Cerebellar cortex (tissue), 1 donor: Measurements from ENCODE around the gene HEXB.
"Not testable (repeated sequence)": the region's sequence is repeated elsewhere in the genome, so short reads cannot be mapped to it uniquely, and the experiment has no call there.

Source experiments
- DNase-seq: peaks from one replicate; pipeline ENCODE4 v3.0.0-alpha.2; 2015; ENCODE audit warnings: low spot score

HEXB gene

GRCh38 chr5:74659172-74659571 is 25.9 kb upstream of the HEXB start:
- no peak for DNase-seq

- no peak for DNase-seq
These were observed 24.9 kb upstream of the HEXB start for GRCh38 chr5:74660140-74660539.

DNA sequence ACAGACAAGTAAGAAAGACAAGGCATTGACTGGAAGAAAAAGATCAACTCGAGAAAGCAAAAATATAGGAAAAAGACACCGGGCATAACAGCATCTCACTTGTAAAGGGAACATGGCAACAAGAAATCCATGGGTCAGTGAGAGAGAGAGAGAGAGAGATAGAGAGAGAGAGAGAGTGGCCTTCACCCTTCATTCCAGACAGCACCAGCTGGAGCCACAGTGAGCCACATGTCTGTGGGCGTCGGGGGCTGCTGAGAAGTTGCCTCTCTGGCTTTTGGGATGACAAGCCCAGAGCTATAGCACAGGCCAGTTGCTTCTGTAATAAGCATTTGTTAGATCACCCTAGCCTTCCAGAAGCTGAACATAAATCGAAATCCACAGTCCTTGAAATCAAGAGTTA is 24.2 kb upstream of the HEXB start:
- DNase-seq = no peak

DNA sequence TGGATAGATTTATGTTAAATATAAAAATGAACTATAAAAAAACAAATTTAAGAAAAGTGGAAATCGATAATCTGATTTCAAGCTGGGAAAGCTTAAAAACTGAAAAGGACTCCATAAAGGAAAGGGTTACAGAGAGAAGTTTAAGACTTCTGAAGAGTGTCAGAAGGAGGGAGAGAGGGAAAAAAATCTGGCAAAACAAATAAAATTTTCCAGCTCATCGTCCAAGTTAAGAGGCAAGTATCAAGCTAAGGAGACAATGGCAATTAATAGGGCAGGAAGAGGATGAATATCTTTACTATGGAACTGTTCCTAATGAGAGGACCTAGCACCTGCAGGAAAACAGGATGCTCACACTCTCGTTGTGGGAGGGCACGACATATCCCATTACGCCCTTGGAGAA is 20.5 kb upstream of the HEXB start:
- DNase-seq = no peak

GRCh38 chr5:74665273-74665672 is 19.8 kb upstream of the HEXB start:
- no peak for DNase-seq

GRCh38 chr5:74665816-74666215 is 19.2 kb upstream of the HEXB start:
- DNase-seq = no peak

- no peak for DNase-seq
These were observed 17.6 kb upstream of the HEXB start for GRCh38 chr5:74667396-74667795.

DNA sequence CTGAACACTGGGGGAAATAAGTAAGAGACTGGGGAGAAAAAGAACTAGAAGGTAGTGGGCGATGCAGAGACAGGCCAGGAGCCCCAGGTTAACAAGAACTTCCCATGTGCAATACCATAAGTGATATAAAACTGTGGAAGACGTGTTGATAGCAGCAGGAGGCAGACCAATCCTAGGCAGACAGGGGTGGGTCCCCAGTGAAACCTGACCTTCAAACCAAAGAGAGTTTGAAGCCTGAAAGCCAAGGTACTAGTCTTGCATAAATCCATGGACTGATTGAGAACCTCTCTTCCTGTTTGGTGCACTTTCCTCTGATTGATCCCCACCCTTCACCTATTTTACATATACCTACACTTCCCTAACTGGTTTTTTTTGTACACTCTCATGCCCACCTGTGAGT is 15.2 kb upstream of the HEXB start:
- no peak for DNase-seq

DNA sequence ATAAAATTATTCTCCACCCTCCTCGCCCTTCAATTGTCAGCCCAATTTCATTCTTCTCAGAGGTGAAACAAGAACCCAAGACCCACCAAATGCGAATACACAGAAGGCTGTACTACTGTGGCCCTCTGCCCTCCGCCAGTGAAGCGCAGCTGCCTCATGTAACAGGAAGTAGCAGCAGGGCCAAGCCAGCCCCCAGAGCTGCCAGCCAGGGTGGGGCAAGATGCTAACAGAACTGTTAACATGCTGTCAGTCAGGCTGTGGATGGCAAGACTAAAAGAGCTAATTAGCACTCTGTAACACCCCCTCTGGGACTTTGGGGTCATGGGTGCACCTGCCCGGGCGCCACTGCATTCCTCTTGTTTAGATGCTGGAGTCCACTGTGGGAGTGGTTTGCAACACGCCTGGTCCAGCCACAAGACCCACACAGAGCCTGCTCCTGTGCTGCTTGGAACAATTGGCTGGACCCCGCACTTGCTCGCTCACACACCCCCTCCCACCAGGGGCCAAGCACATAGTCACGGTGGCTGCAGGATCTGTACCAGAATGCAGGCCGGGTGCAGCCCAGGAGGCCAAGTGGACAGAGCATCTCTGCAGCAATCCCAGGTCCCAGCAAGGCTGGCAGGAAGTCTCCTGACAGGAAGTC is 14.5 kb upstream of the HEXB start:
- no peak for DNase-seq

DNA sequence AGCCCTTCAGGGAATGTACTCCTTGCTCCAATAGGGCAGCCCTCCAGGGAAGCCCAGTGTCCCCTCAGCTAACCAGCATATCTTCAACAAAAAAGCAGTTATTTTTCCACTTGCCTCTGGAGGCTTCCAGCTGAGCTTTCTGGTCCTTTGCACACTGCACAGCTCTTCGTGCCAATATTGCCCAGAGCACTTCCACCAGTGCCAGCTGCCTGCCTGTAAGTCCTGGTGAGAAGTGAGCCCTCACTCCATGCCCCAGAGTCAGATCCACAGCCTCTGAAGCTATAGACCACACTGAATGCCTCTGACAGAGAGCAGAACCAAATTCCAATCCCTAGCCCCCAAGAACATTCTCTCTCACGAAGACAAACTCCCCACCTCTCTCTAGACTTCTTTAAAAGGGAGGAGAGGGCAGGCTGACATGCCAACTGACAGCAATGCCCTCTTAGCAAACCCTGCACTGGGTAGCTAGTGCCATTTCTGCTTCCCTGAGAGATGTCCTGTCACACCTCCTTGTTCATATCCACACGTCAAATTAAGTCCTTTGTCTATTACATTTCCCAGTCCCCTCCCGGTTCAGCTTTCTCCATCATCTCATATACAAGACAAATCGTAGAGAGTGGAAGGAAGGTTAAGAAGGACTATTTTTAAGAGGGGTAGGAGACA is 12.7 kb upstream of the HEXB start:
- DNase-seq = peak; percentile 37

DNA sequence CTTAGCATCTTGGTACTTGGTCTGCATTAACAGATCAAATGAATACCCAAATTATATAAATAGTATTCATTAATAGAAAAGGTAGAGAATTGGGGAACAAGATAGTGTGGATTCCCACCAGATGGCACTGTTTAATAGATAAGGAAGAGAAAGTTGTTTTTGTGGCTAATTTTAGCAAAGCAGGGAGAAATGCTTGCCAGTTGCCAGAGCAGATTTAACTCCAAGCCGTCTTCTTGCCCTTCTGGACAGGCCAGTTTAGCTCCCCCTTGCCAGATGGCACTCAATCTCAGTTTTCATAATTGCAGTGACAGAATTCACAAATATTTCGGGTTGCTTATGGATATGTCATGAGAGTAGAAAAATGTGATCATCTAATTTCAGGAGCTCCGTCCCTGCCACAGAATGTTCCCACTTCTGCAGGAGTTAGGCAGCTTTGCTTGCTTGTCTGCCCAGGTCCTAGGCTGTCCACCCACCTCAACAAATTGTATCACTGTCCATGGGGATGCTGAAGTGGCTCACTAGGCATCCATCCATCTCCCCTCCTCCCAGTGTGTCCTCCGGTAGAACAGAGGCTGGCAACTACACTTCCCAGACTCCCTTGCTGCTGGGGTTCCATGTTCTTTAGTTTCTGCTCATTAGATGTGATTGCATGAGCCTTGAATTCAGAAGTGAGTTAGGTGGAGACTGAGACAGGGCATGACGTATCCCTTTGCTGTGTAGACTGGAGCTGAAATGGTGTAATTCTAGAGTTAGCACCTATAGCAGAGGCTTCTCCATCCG is 11.8 kb upstream of the HEXB start:
- peak; percentile 93 for DNase-seq

DNA sequence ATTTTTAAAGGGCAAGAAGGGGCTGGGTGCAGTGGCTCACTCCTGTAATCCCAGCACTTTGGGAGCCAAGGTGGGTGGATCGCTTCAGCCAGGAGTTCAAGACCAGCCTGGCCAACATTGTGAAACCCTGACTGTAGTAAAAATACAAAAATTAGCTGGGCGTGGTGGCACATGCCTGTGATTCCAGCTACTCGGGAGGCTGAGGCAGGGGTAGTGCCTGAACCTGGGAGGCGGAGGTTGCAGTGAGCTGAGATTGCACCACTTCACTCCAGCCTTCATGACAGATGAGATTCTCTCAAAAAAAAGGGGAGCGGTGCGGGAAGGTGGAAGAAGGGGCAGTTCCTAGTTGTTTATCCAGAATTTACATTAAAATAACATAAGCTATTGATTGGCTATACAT is 8.6 kb upstream of the HEXB start:
- not testable (repeated sequence) for DNase-seq

- DNase-seq = not testable (repeated sequence)
These were observed 6.9 kb upstream of the HEXB start for GRCh38 chr5:74678123-74678522.

DNA sequence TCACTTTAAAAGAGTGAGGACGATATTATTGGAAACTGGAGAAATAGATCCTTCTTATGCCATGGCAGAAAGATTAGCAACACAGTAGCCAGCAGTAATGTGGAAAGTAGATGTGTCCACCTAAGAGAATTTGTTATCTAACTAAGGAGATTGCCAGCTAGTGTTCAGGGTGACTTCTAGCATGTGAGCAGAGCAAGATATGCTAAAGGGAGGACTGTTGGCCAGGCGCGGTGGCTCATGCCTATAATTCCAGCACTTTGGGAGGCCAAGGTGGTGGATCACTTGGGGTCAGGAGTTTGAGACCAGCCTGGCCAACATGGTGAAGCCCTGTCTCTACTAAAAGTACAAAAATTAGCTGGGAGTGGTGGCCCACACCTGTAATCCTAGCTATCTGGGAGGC is 5.7 kb upstream of the HEXB start:
- DNase-seq = not testable (repeated sequence)

GRCh38 chr5:74679966-74680365 is 5.1 kb upstream of the HEXB start:
- no peak for DNase-seq

GRCh38 chr5:74685979-74686631 is 1.1 kb downstream of the HEXB start:
- peak; percentile 40 for DNase-seq

- DNase-seq = peak; percentile 23
These were observed 2.1 kb downstream of the HEXB start for GRCh38 chr5:74686962-74687751.

- no peak for DNase-seq
These were observed 8.2 kb downstream of the HEXB start for GRCh38 chr5:74693191-74693590.

DNA sequence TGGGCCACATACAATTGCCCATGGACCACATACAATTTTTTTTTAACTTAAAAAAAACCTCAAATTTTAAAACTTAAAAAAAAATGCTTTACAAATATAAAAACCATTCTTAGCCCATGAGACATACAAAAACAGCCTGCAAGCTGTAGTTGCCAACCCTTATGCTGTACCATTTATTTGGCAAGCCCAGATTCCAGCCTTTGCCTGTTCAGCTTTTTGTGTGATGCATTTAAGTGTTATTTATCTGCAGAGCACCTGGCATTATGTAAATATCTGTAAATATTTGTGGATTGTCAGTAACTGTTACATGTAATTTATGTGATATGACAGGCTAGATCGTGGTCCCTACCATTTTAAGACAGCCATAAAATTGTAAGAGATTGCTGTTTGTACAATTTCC is 32.6 kb downstream of the HEXB start:
- DNase-seq = no peak

DNA sequence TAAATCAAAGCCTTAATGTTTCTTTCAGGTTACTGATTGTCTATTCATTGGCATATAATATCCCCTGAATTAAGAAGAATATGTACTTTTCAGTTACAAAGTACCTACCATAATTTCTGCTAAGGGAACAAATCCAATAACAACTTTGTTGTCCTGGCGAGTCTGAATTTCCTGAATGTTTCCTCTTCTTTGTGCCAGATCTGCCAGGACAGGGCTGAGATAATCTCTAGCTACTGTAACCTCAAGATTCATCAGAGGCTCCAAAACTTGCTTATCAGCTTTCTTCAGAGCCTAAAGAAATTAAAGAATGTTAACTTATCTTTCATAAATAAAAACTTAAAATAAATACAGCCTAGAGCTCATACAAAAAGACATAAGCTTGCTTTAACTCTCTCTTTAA is 37.2 kb downstream of the HEXB start:
- DNase-seq = no peak

GRCh38 chr5:74725331-74725730 is 40.3 kb downstream of the HEXB start:
- no peak for DNase-seq

DNA sequence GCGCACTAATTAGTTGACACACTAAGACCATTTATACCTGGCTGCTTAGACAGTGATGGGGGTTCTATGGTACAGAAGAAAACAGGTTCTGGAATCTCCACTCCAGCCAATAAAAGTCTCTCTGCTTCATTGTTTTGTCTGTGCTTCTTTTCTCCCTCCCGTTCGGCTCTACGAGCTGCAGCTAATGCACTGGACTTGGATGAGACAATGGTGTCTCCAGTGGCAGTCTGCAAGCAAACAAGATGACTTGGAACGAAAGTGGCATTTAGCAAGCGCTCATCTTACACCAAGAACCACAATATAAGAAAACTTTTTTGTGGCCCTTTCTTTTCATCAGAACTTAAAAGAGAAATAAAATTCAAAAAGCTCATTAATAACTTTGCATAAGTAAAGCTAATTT is 51.7 kb downstream of the HEXB start:
- no peak for DNase-seq
